HL-60 (cell line): Measurements from ENCODE around the gene TOX3.

ENCODE experiments used
- DNase-seq, 2 experiments: peaks; one replicate each; pipeline ENCODE4 v3.0.0-alpha.2; 2010 to 2020; ENCODE audit warnings: low read depth in 1 of 2, low spot score in 1 of 2
- H3K27ac ChIP-seq: fragments of 250-450 bp; sonication (Bioruptor Pico); replicated peaks from 2 replicates; pipeline ENCODE4 v1.5.1; 2020; ENCODE audit warnings: mild to moderate bottlenecking, moderate library complexity
- H3K27me3 ChIP-seq: fragments of 250-450 bp; sonication (Bioruptor Pico); 2 replicates; pipeline ENCODE4 v1.5.1; 2021; ENCODE audit warnings: mild to moderate bottlenecking, moderate library complexity; ENCODE audit not compliant: insufficient read depth, poor library complexity, severe bottlenecking
- H3K4me3 ChIP-seq: replicated peaks from 2 replicates; pipeline ENCODE4 v1.5.1; 2011; ENCODE audit warnings: mild to moderate bottlenecking, control low read depth, low read length; ENCODE audit not compliant: insufficient read depth
- GABPA ChIP-seq: IDR thresholded peaks from 2 replicates; pipeline ENCODE4 v1.6.1; 2012; ENCODE audit warnings: low read depth
- POLR2AphosphoS5 ChIP-seq: IDR thresholded peaks from 2 replicates; pipeline ENCODE4 v1.6.1; 2012; ENCODE audit warnings: low read depth
- REST ChIP-seq: IDR thresholded peaks from 2 replicates; pipeline ENCODE4 v1.6.1; 2012; ENCODE audit warnings: low read depth; ENCODE audit not compliant: insufficient replicate concordance
- SPI1 ChIP-seq: IDR thresholded peaks from 2 replicates; pipeline ENCODE4 v1.6.1; 2012; ENCODE audit warnings: low read depth, mild to moderate bottlenecking, borderline replicate concordance
- TF ChIP-seq, protein P1 (sequence below): IDR thresholded peaks from one replicate; pipeline ENCODE4 v1.5.1; 2011; ENCODE audit warnings: low read length, control low read depth, inconsistent platforms; ENCODE audit not compliant: insufficient read depth

The TOX3 gene

DNA sequence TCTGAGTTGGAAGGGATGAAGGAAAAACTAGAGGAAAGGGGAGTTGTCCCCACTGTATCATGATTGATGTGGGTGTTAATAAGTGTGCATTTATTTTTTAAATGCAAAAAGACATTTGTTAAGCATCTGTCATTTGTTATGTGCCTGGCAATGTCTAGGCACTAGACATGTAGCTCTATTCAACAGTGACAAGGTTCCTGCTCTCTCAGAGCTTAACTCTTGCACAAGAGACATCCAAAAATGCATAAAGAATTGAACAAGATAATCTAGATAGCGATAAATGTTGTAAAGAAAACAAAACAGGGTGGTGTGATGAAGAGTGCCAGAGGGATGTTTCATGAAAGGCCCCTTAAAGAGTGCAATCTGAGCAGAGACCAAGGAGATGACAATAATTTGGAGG lies 148.9 kb downstream of the TOX3 start:
- no peak for DNase-seq
- no peak for TF ChIP-seq SPI1
- TF ChIP-seq, protein P1, sequence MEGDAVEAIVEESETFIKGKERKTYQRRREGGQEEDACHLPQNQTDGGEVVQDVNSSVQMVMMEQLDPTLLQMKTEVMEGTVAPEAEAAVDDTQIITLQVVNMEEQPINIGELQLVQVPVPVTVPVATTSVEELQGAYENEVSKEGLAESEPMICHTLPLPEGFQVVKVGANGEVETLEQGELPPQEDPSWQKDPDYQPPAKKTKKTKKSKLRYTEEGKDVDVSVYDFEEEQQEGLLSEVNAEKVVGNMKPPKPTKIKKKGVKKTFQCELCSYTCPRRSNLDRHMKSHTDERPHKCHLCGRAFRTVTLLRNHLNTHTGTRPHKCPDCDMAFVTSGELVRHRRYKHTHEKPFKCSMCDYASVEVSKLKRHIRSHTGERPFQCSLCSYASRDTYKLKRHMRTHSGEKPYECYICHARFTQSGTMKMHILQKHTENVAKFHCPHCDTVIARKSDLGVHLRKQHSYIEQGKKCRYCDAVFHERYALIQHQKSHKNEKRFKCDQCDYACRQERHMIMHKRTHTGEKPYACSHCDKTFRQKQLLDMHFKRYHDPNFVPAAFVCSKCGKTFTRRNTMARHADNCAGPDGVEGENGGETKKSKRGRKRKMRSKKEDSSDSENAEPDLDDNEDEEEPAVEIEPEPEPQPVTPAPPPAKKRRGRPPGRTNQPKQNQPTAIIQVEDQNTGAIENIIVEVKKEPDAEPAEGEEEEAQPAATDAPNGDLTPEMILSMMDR = no peak
- no peak for TF ChIP-seq GABPA
- Histone ChIP-seq H3K27me3 (no peaks in the 10 kb centered on the region), H3K4me3 (no peak overlapping the region), H3K27ac (no peak overlapping the region)

GRCh38 chr16:52393448-52393847 lies 153.5 kb downstream of the TOX3 start:
- no peak for TF ChIP-seq REST
- no peak for TF ChIP-seq GABPA
- Histone ChIP-seq H3K27ac (no peak overlapping the region), H3K27me3 (peaks cover 2% of the 10 kb centered on the region), H3K4me3 (no peak overlapping the region)
- no peak for DNase-seq

DNA sequence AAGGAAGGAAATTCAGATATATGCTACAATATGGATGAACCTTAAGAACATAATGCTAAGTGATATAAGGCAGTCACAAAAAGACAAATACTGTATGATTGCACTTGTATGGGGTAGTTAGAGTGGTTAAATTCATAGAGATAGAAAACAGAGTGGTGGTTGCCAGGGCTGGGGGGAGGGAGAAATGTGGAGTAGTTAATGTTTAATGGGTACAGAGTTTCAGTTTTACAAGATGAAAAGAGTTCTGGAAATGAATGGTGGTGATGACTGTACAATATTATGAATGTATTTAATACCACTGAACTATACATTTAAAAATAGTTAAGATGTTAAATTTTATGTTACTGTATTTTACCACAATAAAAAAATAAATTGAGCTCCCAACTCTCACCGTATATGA lies 157.9 kb downstream of the TOX3 start:
- H3K27me3 ChIP-seq = peaks cover 2% of the 10 kb centered on the region
- H3K4me3 ChIP-seq = no peak overlapping the region
- no peak for TF ChIP-seq POLR2AphosphoS5
- no peak for DNase-seq
- H3K27ac ChIP-seq = no peak overlapping the region
